HG02571 (cell line): Measurements from ENCODE around the gene ARSI.

Source experiments
- ATAC-seq: cut with Tn5 transposase; IDR thresholded peaks from one replicate; pipeline ENCODE4 v1.9.1; 2021; ENCODE audit warnings: mild to moderate bottlenecking, moderate library complexity; ENCODE audit not compliant: unreplicated experiment

The ARSI gene

GRCh38 chr5:150295172-150295634, 7.5 kb downstream of the ARSI start:
- ATAC-seq = no peak

- ATAC-seq = no peak
Measured at GRCh38 chr5:150294551-150295071, 8.1 kb downstream of the ARSI start.

- no peak for ATAC-seq
Measured at GRCh38 chr5:150293091-150293941, 9.4 kb downstream of the ARSI start.

- no peak for ATAC-seq
Measured at GRCh38 chr5:150291388-150292385, 11.0 kb downstream of the ARSI start.

- no peak for ATAC-seq
Measured at GRCh38 chr5:150289551-150290390, 12.9 kb downstream of the ARSI start, which contains the start of gene CAMK2A. TSS of gene CAMK2A (minus strand) at chr5:150289773. CDS start at chr5:150289625, 148 bp downstream.

GRCh38 chr5:150288791-150289190, 13.9 kb downstream of the ARSI start:
- ATAC-seq = no peak

- ATAC-seq = no peak
Measured at GRCh38 chr5:150288361-150288760, 14.3 kb downstream of the ARSI start.

- no peak for ATAC-seq
Measured at GRCh38 chr5:150286820-150287219, 15.9 kb downstream of the ARSI start.

GRCh38 chr5:150285114-150285513, 17.6 kb downstream of the ARSI start:
- ATAC-seq = no peak

- ATAC-seq = no peak
Measured at GRCh38 chr5:150284311-150284710, 18.4 kb downstream of the ARSI start.

- no peak for ATAC-seq
Measured at GRCh38 chr5:150283904-150284303, 18.8 kb downstream of the ARSI start.

- ATAC-seq = no peak
Measured at GRCh38 chr5:150281987-150282386, 20.7 kb downstream of the ARSI start.

- ATAC-seq = no peak
Measured at GRCh38 chr5:150279330-150280020, 23.2 kb downstream of the ARSI start.

GRCh38 chr5:150278916-150279315, 23.8 kb downstream of the ARSI start:
- ATAC-seq = no peak

GRCh38 chr5:150278046-150278730, 24.5 kb downstream of the ARSI start:
- no peak for ATAC-seq

- no peak for ATAC-seq
Measured at GRCh38 chr5:150277043-150277442, 25.7 kb downstream of the ARSI start.

GRCh38 chr5:150274811-150275210, 27.9 kb downstream of the ARSI start:
- ATAC-seq = no peak

GRCh38 chr5:150272531-150272930, 30.2 kb downstream of the ARSI start:
- ATAC-seq = no peak

- ATAC-seq = no peak
Measured at GRCh38 chr5:150271923-150272322, 30.8 kb downstream of the ARSI start.
